Glomerular endothelial cell (primary cell): ENCODE measurements around the gene XIRP2. TPM values are rescaled to one million over a fixed set of nuclear protein-coding genes. Genes with fewer than 3 reads are reported as not detected.
"Not testable (repeated sequence)": the region's sequence is repeated elsewhere in the genome, so short reads cannot be mapped to it uniquely, and the experiment has no call there.

Experiments
- DNase-seq: peaks from one replicate; pipeline ENCODE4 v3.0.0-alpha.2; 2011; ENCODE audit warnings: low read depth, low spot score; ENCODE audit errors: extremely low read depth
- total RNA-seq: library from RNA; depleted of rRNA; stranded (reverse); fragments of >200 nt; gene quantifications from 2 replicates; pipeline ENCODE4 v1.2.3, GENCODE V29; 2015

XIRP2 gene
- total RNA-seq, 1 donor from 2014 or later, result 2.8 TPM

DNA sequence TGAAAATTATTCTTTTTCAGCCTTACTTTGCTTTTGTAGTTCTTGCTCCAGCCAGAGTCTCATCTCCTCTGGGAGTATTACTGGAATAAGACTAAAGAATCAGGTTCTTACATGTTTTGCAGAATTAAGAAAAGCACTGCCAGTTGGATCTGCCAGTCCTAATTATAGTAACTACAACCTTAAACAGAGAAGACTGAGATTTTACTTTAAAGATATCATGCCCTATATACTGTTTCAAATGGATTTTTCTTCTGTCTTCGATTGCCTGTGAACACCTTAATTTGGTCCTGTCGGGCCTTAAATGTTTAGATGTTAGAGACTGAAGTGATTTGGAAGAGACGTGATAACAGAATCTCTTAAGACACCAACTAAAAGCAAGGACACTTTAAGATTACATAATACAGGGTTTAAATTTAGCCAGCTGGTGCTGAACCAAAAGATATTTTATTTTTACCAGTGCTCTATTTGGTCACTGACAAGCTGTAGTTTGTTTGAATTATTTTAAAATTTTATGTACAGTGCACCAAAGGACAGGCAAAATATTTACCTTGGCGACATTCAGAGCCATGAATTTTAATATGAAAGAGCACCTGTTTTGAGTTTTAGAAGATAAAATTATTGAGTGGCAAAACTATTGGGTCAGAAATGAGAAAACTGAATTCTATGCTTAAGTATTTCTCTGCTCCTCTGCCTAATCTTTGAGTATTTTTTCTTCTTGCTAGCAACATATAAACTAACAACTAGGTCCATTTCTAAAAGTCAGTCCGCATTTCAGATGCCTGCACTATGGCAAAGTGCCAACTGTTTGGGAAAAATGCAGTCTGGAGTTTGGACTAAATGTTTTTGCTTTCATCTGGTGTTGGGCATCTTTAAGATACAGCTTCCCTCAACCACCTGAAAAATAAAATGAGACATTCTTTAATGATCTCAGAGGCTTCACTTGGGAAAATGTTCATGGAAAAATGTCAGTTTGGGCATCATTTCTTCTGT is 300.0 kb downstream of the XIRP2 start:
- DNase-seq, result no peak

DNA sequence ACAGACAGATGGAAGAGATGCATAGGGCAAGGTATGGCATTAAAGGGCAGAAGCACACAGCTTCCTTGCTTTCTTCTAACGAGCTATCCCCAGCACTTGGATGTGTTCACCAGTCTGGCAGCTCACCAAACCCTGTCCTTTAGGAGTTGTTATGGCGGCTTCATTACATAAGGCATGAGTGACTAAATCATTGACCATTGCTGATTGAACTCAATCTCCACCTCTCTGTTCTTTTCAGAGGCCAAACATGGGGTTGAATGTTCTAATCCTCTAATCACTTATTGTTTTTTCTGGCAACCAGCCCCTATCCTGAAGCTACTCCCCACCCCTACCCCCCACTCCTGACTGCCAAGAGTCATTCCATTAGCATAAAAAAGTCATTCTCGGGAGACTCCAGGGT is 301.8 kb downstream of the XIRP2 start:
- no peak for DNase-seq

DNA sequence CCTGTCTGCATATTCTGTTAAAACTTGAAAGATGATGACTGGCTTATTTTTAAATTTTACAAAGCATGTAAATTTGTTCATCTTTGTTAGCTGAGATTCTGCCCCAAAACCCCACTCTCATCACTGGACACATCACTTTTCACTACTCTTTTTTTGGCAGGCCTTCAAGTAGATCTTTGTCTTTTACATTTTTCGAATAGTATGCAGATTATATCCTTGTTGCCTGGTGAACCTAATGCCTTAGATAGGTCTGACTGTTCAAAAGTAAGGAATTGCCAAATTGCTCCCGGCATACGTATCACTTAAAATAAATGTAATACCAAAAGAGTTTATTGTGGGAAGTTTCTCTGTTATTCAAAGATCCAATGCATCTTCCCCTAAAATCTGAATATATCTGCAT is 303.3 kb downstream of the XIRP2 start:
- DNase-seq, result no peak

DNA sequence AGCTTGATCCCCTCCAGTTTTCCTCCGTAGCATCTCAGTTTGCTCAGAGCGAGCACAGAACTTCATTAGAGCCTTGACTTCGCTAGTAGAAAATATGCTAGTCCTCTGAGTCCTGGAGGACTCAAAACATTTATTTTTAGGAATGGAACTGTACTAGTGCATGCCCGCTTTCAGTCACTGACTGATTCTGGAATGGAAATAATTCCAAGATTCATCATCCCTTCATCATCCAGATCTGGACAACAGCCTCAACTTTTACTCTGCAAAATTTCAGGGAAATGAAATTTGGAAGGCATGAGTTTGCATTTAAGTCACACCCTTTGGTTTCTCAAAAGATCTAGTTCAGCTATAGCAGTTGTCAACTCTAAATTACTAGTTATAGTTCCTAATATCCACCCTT is 304.6 kb downstream of the XIRP2 start:
- no peak for DNase-seq

DNA sequence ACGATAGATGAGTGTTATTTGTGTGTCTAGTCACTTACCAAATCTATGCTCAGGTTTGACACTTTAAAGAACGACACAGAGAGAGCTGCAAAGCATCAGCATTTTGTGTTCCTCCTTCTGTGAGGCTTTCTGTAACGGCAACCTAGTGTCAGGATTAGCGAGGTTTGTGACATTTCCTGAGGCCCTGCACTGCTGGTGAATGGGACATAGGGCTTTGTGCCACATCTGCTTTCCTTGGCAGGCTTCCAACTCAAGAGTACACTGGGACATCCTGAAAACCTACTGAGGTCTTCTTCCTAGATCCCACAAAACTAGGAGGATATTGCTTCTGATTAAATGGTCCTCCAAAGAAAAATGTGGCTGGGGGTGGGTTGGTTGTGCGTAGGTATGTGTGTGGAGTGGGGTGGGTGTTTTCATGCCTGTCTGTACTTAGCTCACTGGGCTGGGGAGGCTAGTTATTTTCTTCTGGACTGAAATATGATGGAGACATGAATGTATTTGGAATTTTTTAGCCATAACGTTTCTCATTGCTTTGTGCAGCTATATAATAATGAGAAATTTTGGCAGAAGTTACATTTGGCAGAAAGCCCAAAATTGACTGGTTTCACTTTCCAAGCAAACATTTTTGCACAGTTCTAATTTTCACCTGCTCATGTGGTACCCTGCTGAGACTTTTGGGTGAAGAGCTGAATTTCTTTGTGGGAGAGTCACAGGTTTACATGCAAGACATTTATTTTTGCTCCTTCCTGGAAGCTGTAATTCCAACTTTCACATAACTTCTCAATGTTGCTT is 308.4 kb downstream of the XIRP2 start:
- DNase-seq, result peak; percentile 34

DNA sequence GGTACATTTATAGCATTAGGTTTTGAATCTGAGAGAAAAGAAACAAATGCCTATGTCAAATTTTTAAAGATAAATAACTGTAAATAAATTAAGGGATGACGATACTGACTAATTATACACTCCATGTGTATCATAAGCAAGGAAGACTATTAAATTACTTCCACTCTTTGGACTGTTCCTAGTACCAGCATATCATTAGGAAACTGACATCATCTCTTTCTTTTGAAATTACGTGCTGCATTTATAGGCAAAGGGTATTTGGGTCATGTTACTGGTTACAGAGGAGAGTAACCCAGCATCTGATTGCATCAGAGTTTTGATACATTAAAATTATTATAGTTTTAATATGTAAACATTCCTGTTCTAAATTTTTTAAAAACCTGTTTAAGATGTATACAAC is 309.7 kb downstream of the XIRP2 start:
- DNase-seq, result no peak

DNA sequence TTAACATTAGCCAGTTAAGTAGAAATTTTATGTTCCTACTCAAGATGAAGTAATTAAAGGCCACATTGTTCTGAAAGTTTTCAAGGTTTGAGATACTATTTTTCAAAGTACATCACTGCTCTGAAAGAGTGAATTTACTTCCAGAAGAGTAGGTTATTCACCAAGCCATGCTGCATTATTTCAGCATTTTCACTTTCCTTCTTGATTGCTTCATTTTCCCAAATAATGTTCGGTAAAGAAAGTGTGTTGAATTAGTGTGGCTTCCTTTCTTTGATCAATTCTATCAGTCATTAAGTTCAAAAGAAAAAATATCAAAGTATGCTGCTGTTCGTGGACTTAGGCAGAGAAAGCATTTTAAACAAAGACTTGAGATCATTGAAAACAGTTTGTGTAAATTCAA is 310.3 kb downstream of the XIRP2 start:
- DNase-seq, result no peak

DNA sequence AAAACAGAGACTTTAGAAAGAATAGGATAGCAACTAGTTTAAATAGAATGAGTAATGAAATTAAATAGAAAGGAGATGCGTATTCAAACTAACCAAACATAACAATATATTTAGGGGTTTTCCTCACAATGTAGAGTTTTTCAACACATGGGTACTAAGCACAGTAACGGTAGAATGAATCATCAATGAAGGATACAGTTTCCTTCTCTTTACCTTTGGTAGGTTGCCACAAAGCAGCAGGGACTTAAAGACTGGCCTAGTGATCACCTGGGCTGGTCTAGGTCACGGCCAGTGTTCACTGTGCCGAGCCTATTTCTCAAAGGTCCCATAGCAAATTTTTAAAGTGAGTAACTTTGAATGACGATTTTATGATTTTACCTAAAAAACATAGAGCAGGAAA is 311.7 kb downstream of the XIRP2 start:
- no peak for DNase-seq

DNA sequence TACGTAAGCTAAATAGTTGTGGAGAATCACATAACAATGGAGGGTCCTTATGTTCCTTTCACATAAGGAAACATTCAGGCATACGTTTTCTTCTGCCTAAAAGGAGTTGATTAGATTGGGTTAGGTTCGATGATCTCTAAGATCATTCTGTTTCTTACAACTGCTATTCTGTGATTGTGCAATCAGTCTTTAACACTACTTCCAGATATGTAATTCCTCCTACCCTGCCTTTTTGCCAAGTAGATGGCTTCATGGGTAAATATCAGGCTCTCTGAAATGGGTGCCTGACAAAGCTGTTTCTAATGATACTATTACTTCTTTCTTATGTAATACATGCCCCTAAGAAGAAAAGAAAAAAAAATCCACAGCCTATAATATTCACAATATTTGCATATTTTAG is 321.5 kb downstream of the XIRP2 start:
- no peak for DNase-seq

DNA sequence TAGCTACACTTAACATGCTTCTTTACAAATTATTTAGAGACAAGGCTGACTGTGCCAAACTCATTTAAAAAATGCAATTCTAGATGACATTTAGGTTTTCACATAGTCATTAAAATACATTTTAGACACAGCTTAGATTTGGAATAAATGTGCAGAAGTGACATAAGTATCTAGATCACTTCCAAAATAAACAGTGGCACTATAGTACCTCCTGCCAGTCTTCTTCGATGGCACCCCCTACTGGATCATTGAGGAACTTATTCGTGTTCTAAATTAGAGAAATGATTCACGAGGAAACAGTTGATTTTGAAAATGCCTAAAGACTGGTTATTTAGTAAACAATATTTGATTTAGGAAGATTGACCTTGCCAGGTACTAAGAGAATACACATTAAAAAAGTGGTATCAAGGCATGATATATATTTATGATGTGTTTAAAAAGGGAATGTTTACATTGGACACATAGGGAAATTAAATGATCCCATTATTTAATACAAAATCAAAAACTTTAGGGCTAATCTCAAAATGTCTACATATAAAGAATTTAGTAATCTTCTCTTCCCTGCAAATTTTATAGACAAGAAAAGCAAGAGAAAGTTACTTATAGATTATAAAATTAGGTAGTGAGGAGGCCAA is 323.9 kb downstream of the XIRP2 start:
- peak; percentile 34 for DNase-seq

DNA sequence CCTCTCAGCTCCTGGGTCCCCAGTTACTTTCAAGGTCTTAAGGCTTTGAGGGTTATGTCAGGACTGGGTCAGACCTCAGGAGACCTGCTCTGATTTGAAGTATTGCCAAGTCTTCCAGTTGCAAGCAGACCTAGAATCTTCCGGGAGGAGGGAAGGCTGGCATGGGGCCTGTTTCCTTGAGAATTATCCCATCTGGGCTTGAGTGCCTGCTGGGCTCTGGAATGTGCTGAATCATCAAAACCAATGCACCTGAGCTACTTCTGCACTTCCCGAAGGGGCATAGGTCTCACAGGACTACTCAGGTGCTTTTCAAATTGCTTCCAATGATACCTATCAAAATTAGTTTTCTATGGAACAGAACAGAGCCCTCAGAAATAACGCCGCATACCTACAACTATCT is 327.3 kb downstream of the XIRP2 start:
- DNase-seq, result no peak

DNA sequence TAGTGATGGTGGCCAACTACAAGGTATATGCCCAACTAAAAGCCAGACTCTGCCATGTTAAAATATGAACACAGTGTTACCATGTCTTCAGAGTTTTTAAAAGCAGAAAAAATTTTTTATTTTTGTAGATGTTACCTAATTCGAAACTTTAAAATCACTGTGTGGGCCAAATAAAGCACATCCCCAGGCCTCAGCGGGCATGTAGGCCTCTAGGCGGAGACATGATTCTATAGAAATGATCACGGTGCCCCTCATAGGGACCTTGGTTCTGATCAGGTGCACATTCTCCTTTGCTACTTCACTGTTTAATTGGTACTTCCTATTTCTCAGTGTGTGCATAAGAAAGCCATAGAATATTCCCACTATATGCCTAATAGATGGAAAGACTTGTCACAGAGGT is 349.2 kb downstream of the XIRP2 start:
- DNase-seq, result no peak

DNA sequence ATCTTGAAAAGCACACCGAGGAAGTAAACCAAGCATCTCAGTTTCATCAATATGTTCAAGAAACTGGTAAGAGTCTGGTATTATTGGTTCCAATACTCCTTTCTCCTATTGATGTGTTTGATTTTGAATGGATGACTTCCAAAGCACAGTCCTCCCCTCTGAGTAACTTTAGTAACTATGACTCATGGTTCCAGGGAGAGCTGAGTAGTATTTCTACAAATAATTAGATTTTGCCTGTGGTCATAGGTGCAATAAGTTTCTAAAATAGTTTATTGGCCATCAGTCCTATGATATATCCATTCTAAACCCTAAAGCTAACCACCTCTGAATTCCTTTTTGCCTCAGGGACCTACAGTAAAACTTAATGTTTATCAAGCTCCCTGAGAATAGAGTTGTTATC is 352.4 kb downstream of the XIRP2 start:
- no peak for DNase-seq

DNA sequence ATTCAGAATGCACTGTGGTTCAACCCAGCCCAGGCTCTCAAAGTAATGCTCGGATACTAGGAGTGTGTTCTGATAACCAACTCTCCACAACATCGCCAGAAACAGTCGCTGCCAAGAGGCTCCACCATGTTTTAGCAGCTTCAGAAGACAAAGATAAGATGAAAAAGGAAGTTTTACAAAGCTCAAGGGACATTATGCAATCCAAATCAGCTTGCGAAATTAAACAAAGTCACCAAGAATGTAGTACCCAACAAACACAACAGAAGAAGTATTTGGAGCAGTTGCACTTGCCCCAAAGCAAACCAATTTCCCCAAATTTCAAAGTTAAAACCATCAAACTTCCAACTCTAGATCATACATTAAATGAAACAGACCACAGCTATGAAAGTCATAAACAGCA is 360.9 kb downstream of the XIRP2 start:
- no peak for DNase-seq

DNA sequence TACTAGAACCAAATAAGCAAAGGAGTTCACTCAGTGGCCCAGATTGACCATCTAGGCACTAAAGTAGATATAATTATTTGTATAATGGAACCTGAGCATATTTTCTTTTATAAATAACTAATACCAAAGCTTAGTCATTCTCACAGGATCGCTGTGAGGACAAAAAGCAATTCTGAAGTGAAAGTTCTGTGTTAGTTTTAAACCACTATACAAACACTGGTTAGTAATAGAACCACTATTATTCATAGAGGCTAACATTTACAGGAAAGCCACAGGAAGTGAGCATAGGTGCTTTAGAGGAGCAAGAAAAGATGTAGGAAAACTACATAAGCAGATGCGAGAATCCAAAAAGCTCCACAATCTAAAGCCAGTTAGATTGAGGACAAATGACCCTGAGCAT is 364.7 kb downstream of the XIRP2 start:
- DNase-seq, result no peak

DNA sequence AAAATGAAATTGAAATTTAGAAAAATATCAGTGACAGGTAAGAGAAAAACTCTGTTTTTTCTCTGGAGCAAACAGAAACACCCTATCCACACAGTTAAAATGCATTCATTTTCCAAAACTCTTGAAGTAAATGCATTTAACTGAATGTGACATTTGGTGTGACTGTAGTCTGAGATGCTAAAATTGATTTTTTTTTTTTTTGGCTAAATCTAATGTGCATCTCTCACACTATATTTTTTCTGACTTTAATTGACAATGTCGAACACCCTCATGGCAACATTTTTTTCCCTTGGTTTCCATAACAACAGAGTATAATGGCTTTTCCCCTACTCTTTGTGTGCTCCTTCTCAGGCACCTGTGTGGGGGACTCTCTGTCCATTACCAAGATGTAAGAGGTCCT is 366.4 kb downstream of the XIRP2 start:
- no peak for DNase-seq

DNA sequence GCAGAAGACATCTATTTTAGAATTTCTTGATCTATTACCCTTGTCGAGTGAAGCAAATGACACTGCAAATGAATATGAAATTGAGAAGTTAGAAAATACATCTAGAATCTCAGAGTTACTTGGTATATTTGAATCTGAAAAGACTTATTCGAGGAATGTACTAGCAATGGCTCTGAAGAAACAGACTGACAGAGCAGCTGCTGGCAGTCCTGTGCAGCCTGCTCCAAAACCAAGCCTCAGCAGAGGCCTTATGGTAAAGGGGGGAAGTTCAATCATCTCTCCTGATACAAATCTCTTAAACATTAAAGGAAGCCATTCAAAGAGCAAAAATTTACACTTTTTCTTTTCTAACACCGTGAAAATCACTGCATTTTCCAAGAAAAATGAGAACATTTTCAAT is 370.4 kb downstream of the XIRP2 start:
- no peak for DNase-seq

DNA sequence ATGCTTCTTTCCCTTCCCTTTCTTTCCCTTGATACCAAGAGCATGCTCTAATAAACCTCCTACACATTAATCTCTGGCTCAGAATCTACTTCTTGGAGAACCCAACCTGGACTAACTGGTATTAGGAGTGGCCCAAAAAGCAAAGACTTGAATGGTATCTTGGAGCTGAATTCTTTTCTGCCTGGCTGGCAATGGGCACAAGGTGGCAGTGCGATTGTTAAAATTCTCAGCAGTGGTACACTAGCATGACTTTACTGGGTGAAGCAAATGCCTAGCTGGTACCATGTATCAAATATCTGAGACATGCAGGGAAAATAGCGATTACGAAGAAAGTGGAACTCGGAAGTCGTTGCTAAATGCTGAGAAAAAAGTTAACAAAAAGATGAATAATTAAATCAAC is 376.1 kb downstream of the XIRP2 start:
- DNase-seq, result no peak

DNA sequence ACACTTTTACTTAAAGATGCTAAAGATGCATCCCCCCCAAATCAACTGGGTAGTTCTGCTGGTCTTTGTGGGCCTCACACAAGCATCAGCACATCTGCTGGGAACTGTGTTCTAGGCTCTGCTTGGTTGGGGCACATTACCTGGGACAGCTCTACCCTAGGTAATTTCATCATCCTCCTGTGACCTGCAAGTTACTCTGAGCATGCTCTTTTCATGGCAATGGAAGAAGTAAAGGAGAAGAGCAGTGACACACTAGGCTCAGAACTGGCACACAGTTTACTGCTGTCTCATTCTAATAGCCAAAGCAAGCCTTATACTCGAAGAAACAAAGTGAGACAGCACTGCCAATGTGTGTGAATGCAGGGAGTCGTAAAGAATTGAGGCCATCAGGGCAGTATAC is 376.7 kb downstream of the XIRP2 start:
- DNase-seq, result no peak

DNA sequence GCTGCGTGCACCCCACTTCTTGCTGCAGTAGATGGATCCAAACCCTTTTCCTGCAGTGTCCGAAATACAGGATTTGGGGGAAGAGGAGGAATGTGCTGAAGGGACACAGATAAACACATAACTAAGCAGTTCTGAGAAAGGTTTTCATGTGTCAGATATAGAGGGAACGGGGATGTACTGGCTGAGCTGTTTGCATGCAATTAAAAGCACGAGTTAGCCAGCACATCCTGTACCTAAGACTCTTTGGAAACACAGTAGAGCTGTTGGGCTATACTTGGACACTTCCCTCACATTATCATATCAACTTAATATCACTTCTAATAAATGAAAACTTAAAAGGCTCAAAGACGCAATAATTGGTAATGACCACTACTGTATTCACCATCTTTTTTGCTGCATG is 377.4 kb downstream of the XIRP2 start:
- DNase-seq, result no peak

DNA sequence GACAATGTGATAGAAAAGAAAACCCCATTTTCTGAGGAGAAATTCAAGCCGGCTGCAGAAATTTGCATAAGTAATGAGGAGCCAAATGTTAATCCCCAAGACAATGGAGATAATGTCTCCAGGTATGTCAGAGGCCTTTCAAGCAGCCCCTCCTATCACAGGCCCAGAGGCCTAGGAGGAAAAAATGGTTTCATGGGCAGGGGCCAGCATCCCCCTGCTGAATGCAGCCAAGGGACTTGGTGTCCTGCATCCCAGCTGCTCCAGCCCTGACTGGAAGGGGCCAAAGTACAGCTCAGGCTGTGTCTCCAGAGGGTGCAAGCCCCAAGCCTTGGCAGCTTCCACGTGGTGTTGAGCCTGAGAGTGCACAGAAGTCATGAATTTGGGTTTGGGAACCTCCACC is 380.0 kb downstream of the XIRP2 start:
- DNase-seq, result not testable (repeated sequence)
